ENCODE measurements around the gene PLCG1. TPM values are rescaled to one million over a fixed set of nuclear protein-coding genes. Genes with fewer than 3 reads are reported as not detected.
"Not testable (repeated sequence)": the region's sequence is repeated elsewhere in the genome, so short reads cannot be mapped to it uniquely, and the experiment has no call there.

The PLCG1 gene
- total RNA-seq, 1 donor from 2014 or later: 120 TPM

DNA sequence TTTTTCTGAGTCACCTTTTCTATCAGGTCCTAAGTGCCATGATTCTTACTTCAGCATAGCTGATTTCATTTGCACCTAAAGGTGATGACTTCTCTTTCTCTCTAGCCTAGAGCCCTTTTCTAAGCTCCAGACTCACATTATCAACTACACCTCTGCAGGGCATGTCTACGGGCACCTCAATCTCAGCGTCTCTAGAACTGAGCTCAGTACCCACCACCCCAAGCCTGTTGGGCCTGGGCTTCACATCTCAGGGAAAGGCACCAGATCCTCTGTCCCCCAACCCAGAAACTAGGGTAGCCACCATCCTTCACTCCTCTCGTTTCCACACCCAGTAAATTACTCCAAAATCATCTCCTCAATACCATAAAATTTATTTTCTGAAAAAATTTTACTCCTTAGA is 10.6 kb upstream of the PLCG1 start:
- no peak for ATAC-seq
- peak overlapping the region; percentile 17 for H3K27ac ChIP-seq
- DNase-seq: no peak
- H3K27me3 ChIP-seq: no peaks in the 10 kb centered on the region
- H3K4me3 ChIP-seq: no peak overlapping the region
- TF ChIP-seq, protein P1, sequence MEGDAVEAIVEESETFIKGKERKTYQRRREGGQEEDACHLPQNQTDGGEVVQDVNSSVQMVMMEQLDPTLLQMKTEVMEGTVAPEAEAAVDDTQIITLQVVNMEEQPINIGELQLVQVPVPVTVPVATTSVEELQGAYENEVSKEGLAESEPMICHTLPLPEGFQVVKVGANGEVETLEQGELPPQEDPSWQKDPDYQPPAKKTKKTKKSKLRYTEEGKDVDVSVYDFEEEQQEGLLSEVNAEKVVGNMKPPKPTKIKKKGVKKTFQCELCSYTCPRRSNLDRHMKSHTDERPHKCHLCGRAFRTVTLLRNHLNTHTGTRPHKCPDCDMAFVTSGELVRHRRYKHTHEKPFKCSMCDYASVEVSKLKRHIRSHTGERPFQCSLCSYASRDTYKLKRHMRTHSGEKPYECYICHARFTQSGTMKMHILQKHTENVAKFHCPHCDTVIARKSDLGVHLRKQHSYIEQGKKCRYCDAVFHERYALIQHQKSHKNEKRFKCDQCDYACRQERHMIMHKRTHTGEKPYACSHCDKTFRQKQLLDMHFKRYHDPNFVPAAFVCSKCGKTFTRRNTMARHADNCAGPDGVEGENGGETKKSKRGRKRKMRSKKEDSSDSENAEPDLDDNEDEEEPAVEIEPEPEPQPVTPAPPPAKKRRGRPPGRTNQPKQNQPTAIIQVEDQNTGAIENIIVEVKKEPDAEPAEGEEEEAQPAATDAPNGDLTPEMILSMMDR (IDR thresholded peaks at IDR 0.05): no peak
- H3K36me3 ChIP-seq: peaks cover 52% of the 10 kb centered on the region
- H3K4me1 ChIP-seq: no peaks in the 10 kb centered on the region
- intact Hi-C loops (cut with DNase I): no loop called here
- H3K9me3 ChIP-seq: no peaks in the 10 kb centered on the region

DNA sequence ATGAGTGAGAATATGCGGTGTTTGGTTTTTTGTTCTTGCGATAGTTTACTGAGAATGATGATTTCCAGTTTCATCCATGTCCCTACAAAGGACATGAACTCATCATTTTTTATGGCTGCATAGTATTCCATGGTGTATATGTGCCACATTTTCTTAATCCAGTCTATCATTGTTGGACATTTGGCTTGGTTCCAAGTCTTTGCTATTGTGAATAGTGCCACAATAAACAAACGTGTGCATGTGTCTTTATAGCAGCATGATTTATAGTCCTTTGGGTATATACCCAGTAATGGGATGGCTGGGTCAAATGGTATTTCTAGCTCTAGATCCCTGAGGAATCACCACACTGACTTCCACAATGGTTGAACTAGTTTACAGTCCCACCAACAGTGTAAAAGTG is 9.0 kb upstream of the PLCG1 start:
- H3K9me3 ChIP-seq; H3K4me3 ChIP-seq; DNase-seq; intact Hi-C loops (cut with DNase I); H3K27me3 ChIP-seq; H3K4me1 ChIP-seq; H3K27ac ChIP-seq; ATAC-seq: not testable (repeated sequence)
- peaks cover 36% of the 10 kb centered on the region for H3K36me3 ChIP-seq

DNA sequence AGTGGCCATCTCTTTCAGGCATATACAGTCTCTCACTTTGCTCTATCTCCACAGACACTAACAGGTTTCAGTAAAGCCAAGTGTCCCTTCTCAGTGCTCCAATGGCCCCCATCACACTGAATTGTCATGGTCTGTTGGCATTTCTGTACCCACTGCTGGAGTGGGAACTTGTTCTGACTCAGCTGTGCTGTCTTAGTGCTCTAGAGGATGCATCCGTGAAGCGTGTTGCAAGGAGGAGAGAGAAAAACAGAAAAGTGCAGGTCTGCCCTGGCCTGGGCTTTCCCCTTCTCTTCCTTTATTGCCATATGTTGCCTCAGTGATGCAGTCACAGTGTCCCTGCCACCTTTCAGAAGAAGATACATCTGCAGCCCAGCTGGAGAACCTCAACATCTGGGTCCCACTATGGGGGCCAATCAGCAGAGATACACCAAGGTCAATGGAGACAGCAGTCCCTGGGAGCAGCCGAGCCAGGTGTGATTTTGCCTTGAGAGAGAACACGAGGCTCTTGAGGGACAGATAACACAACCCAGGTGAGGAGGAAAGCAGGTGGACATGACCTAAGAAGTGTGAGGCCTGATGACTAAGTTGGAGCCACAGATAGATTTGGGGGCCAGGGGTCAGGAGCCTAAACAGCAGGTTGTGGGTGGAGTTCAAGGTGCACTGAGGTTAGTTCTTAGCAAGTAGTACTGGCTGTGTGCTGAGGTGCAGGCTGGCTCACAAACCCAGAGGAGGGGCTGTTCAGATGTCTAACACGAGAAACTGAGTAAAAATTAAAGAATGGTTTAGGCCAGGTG is 5.6 kb upstream of the PLCG1 start:
- ATAC-seq (no peak), DNase-seq (no peak)
- intact Hi-C loops (cut with DNase I): loop anchor here (10.0 kb wide), 1 partner anchor 203 kb away; no protein-coding TSS in a partner anchor
- Histone ChIP-seq H3K27me3 (no peaks in the 10 kb centered on the region), H3K4me3 (no peak overlapping the region), H3K9me3 (no peaks in the 10 kb centered on the region), H3K4me1 (peaks cover 9% of the 10 kb centered on the region), H3K36me3 (peaks cover 1% of the 10 kb centered on the region), H3K27ac (no peak overlapping the region)
- TF ChIP-seq, protein P1 (IDR thresholded peaks at IDR 0.05): no peak

DNA sequence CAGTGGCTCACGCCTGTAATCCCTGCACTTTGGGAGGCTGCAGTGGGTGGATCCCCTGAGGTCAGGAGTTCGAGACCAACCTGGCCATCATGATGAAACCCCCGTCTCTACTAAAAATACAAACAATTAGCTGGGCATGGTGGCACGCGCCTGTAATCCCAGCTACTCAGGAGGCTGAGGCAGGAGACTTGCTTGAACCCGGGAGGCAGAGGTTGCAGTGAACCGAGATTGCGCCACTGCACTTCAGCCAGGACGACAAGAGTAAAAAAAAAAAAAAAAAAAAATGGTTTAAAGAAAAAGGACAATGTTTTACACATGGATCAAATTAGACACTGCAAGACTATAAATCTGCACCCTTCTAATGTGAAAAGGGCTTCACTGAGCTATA is 5.0 kb upstream of the PLCG1 start:
- not testable (repeated sequence) for H3K27ac ChIP-seq, H3K27me3 ChIP-seq, ATAC-seq, H3K4me3 ChIP-seq, H3K9me3 ChIP-seq, DNase-seq, H3K4me1 ChIP-seq, H3K36me3 ChIP-seq
- intact Hi-C loops (cut with DNase I): loop anchor here (10.0 kb wide), 1 partner anchor 202 kb away; no protein-coding TSS in a partner anchor

DNA sequence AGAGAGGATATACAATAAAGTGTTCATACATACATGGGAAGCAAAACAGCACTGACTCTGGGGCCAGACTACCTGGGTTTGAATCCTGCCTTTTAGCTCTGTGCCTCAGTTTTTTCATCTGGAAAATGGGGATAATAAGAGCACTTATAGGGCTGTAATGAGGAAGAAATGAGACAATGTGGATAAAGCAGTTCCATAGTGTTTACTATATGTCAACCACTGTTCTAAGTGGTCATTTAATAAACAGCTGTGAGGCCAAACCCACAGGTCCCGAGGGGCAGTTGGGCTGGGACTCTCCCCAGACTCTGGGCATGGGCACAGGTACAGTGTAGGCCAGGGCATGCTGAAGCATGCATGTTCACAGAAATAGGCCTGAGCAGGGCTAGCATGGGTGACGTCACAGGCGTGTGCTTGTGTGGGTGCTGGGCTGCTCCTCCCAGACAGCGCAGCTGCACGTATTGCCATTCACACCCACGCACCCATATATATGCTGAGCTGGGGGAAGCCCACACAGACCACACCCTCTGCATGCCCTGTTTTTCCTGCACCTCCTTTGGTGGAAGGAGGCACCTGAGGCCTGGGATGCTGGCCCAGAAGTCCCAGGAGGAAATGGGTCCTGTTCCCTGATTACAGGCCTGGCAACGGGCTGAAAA is 3.5 kb upstream of the PLCG1 start:
- intact Hi-C loops (cut with DNase I): loop anchor here (10.0 kb wide), 1 partner anchor 201 kb away; no protein-coding TSS in a partner anchor
- no peak for ATAC-seq
- Histone ChIP-seq H3K9me3 (no peaks in the 10 kb centered on the region), H3K27ac (no peak overlapping the region), H3K4me1 (peaks cover 9% of the 10 kb centered on the region), H3K27me3 (no peaks in the 10 kb centered on the region), H3K4me3 (no peak overlapping the region), H3K36me3 (no peaks in the 10 kb centered on the region)
- DNase-seq: no peak
- TF ChIP-seq, protein P1 (IDR thresholded peaks at IDR 0.05): no peak

DNA sequence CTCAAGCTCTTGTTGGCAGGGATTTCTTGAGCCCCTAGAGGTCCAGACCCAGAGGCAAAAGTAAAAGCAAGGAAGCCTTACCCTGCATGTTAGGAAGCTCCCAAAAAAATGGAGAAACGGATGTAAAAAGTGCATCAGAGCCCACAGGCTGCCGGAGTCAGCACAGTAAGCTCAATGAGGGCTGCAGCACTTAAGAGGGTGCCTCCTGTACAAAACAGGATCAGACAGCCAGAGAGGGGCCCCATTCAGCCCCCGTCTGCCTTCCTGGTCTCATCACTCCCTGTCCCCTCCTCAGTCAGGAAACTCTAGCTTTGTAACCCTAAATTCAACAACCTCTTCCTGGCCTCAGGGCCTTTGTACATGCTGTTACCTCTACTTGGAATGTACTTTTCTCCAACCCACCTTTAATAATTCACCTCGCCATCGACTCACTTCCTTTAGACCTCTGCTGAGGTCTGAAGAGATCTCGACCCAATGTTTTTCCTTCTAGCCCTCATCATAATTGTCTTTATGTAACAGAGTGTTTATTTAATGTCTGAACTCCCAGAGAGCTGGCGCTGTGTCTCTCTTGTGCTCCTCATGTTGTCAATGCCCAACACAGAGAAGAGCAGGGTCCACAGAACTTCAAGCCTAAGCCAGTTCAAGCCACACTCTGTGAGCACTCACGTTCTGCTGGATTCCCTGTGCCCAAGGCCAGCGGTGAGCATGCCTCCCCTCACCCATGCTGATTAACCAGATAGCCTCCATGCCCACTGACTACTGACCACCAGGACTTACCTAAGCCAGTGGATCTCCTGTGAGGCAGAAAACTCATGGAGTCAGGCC is 2.8 kb upstream of the PLCG1 start:
- Histone ChIP-seq H3K9me3 (no peaks in the 10 kb centered on the region), H3K4me3 (no peak overlapping the region), H3K4me1 (peaks cover 17% of the 10 kb centered on the region), H3K27me3 (no peaks in the 10 kb centered on the region), H3K27ac (no peak overlapping the region), H3K36me3 (no peaks in the 10 kb centered on the region)
- DNase-seq (peak; percentile 16), ATAC-seq (no peak)
- intact Hi-C loops (cut with DNase I): loop anchor here (10.0 kb wide), 1 partner anchor 200 kb away; no protein-coding TSS in a partner anchor
- TF ChIP-seq, protein P1 (IDR thresholded peaks at IDR 0.05): no peak

Data from upper lobe of right lung (tissue), 1 donor.